HEK293 (cell line): ENCODE data around the gene CRIP2.

ENCODE experiments used
- KLF16 ChIP-seq: fragments of 450-650 bp; formaldehyde crosslinking; IDR thresholded peaks from 2 replicates; pipeline ENCODE4 v1.5.1; 2017; ENCODE audit warnings: missing biosample characterization, missing genetic modification characterization
- KLF9 ChIP-seq: fragments of 450-650 bp; formaldehyde crosslinking; IDR thresholded peaks from 2 replicates; pipeline ENCODE4 v1.5.1; 2016; ENCODE audit warnings: missing biosample characterization, missing genetic modification characterization, low read depth
- ZBTB1 ChIP-seq: fragments of 450-650 bp; formaldehyde crosslinking; IDR thresholded peaks from 2 replicates; pipeline ENCODE4 v1.5.1; 2016; ENCODE audit warnings: missing biosample characterization, missing genetic modification characterization
- ZBTB7A ChIP-seq: fragments of 450-650 bp; formaldehyde crosslinking; IDR thresholded peaks from 2 replicates; pipeline ENCODE4 v1.5.1; 2016; ENCODE audit warnings: low read depth, missing biosample characterization, missing genetic modification characterization
- ZBTB8A ChIP-seq: fragments of 450-650 bp; formaldehyde crosslinking; IDR thresholded peaks from 2 replicates; pipeline ENCODE4 v1.5.1; 2016; ENCODE audit warnings: missing biosample characterization, missing genetic modification characterization
- ZFP3 ChIP-seq: fragments of 450-650 bp; formaldehyde crosslinking; IDR thresholded peaks from 2 replicates; pipeline ENCODE4 v1.5.1; 2016; ENCODE audit warnings: low read depth, missing biosample characterization, missing genetic modification characterization
- ZFP69B ChIP-seq: fragments of 450-650 bp; formaldehyde crosslinking; IDR thresholded peaks from 2 replicates; pipeline ENCODE4 v1.5.1; 2016; ENCODE audit warnings: missing biosample characterization, missing genetic modification characterization
- ZIC2 ChIP-seq: fragments of 450-650 bp; formaldehyde crosslinking; IDR thresholded peaks from 2 replicates; pipeline ENCODE4 v1.5.1; 2016; ENCODE audit warnings: missing biosample characterization, missing genetic modification characterization
- ZNF112 ChIP-seq: fragments of 450-650 bp; formaldehyde crosslinking; IDR thresholded peaks from 2 replicates; pipeline ENCODE4 v1.5.0; 2017; ENCODE audit warnings: missing biosample characterization, missing genetic modification characterization
- ZNF132 ChIP-seq: fragments of 450-650 bp; formaldehyde crosslinking; IDR thresholded peaks from 2 replicates; pipeline ENCODE4 v1.5.1; 2017; ENCODE audit warnings: missing biosample characterization, missing genetic modification characterization, borderline replicate concordance
- ZNF16 ChIP-seq: fragments of 450-650 bp; formaldehyde crosslinking; IDR thresholded peaks from 2 replicates; pipeline ENCODE4 v1.5.1; 2016; ENCODE audit warnings: low read depth, missing biosample characterization, missing genetic modification characterization
- ZNF184 ChIP-seq: fragments of 450-650 bp; IDR thresholded peaks from 2 replicates; pipeline ENCODE4 v1.5.1; 2018; ENCODE audit warnings: missing biosample characterization, mild to moderate bottlenecking, missing genetic modification characterization
- ZNF19 ChIP-seq: fragments of 450-650 bp; formaldehyde crosslinking; IDR thresholded peaks from 2 replicates; pipeline ENCODE4; 2016; ENCODE audit warnings: missing biosample characterization, missing genetic modification characterization, low read depth
- ZNF324 ChIP-seq: fragments of 450-650 bp; formaldehyde crosslinking; IDR thresholded peaks from 2 replicates; pipeline ENCODE4 v1.5.1; 2016; ENCODE audit warnings: missing biosample characterization, missing genetic modification characterization
- ZNF37A ChIP-seq: fragments of 450-650 bp; IDR thresholded peaks from 2 replicates; pipeline ENCODE4 v1.5.1; 2018; ENCODE audit warnings: missing biosample characterization, missing genetic modification characterization
- ZNF423 ChIP-seq: fragments of 450-650 bp; formaldehyde crosslinking; IDR thresholded peaks from 2 replicates; pipeline ENCODE4 v1.5.1; 2016; ENCODE audit warnings: missing biosample characterization, missing genetic modification characterization
- ZNF514 ChIP-seq: fragments of 450-650 bp; formaldehyde crosslinking; IDR thresholded peaks from 2 replicates; pipeline ENCODE4 v1.5.1; 2016; ENCODE audit warnings: missing biosample characterization, missing genetic modification characterization
- ZNF529 ChIP-seq: fragments of 450-650 bp; formaldehyde crosslinking; IDR thresholded peaks from 2 replicates; pipeline ENCODE4 v1.5.1; 2017; ENCODE audit warnings: missing genetic modification characterization, missing biosample characterization; ENCODE audit not compliant: insufficient replicate concordance
- ZNF549 ChIP-seq: fragments of 450-650 bp; IDR thresholded peaks from 2 replicates; pipeline ENCODE4 v1.5.1; 2018; ENCODE audit warnings: missing biosample characterization, missing genetic modification characterization, mild to moderate bottlenecking, inconsistent platforms, moderate library complexity
- ZNF596 ChIP-seq: fragments of 450-650 bp; IDR thresholded peaks from 2 replicates; pipeline ENCODE4 v1.5.0; 2018; ENCODE audit warnings: missing biosample characterization, mild to moderate bottlenecking, missing genetic modification characterization, moderate library complexity
- ZNF777 ChIP-seq: fragments of 450-650 bp; formaldehyde crosslinking; IDR thresholded peaks from 2 replicates; pipeline ENCODE4 v1.5.1; 2017; ENCODE audit warnings: missing biosample characterization, missing genetic modification characterization, borderline replicate concordance
- TF ChIP-seq, protein P1 (sequence below): fragments of 450-650 bp; formaldehyde crosslinking; IDR thresholded peaks from 2 replicates; pipeline ENCODE4 v1.5.1; 2016; ENCODE audit warnings: missing biosample characterization, missing genetic modification characterization
- TF ChIP-seq, protein P2 (sequence below): fragments of 450-650 bp; formaldehyde crosslinking; IDR thresholded peaks from 2 replicates; pipeline ENCODE4 v1.5.1; 2016; ENCODE audit warnings: missing biosample characterization, missing genetic modification characterization
- TF ChIP-seq, protein P3 (sequence below): fragments of 450-650 bp; formaldehyde crosslinking; IDR thresholded peaks from 2 replicates; pipeline ENCODE4 v1.5.1; 2016; ENCODE audit warnings: missing biosample characterization, missing genetic modification characterization
- TF ChIP-seq, protein P4 (sequence below): fragments of 450-650 bp; formaldehyde crosslinking; IDR thresholded peaks from 2 replicates; pipeline ENCODE4 v1.5.1; 2016; ENCODE audit warnings: missing biosample characterization, missing genetic modification characterization
- TF ChIP-seq, protein P5 (sequence below): fragments of 450-650 bp; formaldehyde crosslinking; IDR thresholded peaks from 2 replicates; pipeline ENCODE4 v1.5.1; 2016; ENCODE audit warnings: missing biosample characterization, missing genetic modification characterization, low read depth
- TF ChIP-seq, protein P6 (sequence below): fragments of 450-650 bp; IDR thresholded peaks from 2 replicates; pipeline ENCODE4 v1.5.1; 2018; ENCODE audit warnings: missing biosample characterization, mild to moderate bottlenecking, missing genetic modification characterization

Gene CRIP2

DNA sequence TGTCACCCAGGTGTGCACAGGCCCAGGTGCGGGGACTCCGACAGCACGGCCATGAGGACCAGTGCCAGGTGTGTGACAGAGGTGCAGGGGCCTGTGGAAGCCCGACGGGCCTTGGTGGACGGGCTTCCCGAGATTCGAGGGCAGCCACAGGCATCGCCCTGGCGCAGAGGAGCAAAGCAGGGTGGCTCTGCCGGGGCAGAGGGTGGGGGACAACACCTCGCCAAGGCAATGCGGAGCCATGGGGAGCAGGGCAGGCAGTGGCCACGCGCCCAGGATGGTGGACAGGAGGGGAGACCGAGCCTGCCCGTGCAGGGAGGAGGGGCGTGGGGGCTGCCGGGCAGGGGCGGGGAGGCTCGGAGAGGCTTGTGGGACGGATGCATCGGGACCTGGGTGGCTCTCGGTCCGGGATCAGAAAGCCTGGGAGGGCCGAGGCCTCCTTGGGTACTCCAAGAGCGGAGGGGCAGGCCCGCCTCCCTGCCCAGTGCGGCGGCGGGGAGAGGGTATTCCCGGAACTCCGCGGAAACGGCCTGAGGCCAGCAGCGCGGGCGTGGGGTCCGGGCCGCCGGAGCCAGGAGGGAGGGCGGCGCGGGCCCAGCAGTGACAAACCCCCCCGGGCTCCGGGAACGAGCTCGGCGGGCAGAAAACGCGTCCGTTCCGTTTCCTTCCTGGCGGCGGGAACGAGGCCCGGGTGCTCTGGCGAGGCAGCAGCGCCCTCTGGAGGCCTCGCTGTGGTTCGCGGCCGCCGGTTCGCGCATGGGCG lies 53.4 kb downstream of the CRIP2 start (continued):
- TF ChIP-seq ZNF324 (tag by site-specific recombination): no peak
- no peak for TF ChIP-seq ZFP3 (tag by site-specific recombination)
- TF ChIP-seq KLF16 (tag by site-specific recombination): peak; percentile 44; the same call in 1 of the 2 replicates
- no peak; the same call in none of the 2 replicates for TF ChIP-seq KLF9 (tag by site-specific recombination)
- TF ChIP-seq ZBTB8A (tag by site-specific recombination): peak; percentile 37; the same call in 1 of the 2 replicates
- peak; percentile 70; the same call in 1 of the 2 replicates for TF ChIP-seq ZFP69B (tag by site-specific recombination)
- 0 out of 2 replicates have a peak, but pooled peaks have one; percentile 43 for TF ChIP-seq ZNF777
- no peak for TF ChIP-seq ZNF514
- TF ChIP-seq, protein P1, sequence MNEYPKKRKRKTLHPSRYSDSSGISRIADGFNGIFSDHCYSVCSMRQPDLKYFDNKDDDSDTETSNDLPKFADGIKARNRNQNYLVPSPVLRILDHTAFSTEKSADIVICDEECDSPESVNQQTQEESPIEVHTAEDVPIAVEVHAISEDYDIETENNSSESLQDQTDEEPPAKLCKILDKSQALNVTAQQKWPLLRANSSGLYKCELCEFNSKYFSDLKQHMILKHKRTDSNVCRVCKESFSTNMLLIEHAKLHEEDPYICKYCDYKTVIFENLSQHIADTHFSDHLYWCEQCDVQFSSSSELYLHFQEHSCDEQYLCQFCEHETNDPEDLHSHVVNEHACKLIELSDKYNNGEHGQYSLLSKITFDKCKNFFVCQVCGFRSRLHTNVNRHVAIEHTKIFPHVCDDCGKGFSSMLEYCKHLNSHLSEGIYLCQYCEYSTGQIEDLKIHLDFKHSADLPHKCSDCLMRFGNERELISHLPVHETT: no peak
- peak; percentile 29; the same call in 1 of the 2 replicates for TF ChIP-seq ZIC2 (tag by site-specific recombination)
- TF ChIP-seq, protein P2, sequence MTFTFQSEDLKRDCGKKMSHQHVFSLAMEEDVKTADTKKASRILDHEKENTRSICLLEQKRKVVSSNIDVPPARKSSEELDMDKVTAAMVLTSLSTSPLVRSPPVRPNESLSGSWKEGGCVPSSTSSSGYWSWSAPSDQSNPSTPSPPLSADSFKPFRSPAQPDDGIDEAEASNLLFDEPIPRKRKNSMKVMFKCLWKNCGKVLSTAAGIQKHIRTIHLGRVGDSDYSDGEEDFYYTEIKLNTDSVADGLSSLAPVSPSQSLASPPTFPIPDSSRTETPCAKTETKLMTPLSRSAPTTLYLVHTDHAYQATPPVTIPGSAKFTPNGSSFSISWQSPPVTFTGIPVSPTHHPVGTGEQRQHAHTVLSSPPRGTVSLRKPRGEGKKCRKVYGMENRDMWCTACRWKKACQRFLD (tag by site-specific recombination): no peak
- TF ChIP-seq ZNF37A: no peak
- TF ChIP-seq ZBTB7A (tag by site-specific recombination): peak; percentile 22; the same call in 1 of the 2 replicates
- TF ChIP-seq ZNF112 (tag by site-specific recombination): no peak
- TF ChIP-seq ZNF19 (tag by site-specific recombination): no peak
- no peak for TF ChIP-seq ZNF132 (tag by site-specific recombination)
- TF ChIP-seq, protein P3, sequence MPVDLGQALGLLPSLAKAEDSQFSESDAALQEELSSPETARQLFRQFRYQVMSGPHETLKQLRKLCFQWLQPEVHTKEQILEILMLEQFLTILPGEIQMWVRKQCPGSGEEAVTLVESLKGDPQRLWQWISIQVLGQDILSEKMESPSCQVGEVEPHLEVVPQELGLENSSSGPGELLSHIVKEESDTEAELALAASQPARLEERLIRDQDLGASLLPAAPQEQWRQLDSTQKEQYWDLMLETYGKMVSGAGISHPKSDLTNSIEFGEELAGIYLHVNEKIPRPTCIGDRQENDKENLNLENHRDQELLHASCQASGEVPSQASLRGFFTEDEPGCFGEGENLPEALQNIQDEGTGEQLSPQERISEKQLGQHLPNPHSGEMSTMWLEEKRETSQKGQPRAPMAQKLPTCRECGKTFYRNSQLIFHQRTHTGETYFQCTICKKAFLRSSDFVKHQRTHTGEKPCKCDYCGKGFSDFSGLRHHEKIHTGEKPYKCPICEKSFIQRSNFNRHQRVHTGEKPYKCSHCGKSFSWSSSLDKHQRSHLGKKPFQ (tag by site-specific recombination): no peak
- no peak for TF ChIP-seq ZNF16
- no peak for TF ChIP-seq ZNF529 (tag by site-specific recombination)
- TF ChIP-seq, protein P4, sequence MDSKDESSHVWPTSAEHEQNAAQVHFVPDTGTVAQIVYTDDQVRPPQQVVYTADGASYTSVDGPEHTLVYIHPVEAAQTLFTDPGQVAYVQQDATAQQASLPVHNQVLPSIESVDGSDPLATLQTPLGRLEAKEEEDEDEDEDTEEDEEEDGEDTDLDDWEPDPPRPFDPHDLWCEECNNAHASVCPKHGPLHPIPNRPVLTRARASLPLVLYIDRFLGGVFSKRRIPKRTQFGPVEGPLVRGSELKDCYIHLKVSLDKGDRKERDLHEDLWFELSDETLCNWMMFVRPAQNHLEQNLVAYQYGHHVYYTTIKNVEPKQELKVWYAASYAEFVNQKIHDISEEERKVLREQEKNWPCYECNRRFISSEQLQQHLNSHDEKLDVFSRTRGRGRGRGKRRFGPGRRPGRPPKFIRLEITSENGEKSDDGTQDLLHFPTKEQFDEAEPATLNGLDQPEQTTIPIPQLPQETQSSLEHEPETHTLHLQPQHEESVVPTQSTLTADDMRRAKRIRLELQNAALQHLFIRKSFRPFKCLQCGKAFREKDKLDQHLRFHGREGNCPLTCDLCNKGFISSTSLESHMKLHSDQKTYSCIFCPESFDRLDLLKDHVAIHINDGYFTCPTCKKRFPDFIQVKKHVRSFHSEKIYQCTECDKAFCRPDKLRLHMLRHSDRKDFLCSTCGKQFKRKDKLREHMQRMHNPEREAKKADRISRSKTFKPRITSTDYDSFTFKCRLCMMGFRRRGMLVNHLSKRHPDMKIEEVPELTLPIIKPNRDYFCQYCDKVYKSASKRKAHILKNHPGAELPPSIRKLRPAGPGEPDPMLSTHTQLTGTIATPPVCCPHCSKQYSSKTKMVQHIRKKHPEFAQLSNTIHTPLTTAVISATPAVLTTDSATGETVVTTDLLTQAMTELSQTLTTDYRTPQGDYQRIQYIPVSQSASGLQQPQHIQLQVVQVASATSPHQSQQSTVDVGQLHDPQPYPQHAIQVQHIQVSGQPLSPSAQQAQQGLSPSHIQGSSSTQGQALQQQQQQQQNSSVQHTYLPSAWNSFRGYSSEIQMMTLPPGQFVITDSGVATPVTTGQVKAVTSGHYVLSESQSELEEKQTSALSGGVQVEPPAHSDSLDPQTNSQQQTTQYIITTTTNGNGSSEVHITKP (tag by site-specific recombination): peak; percentile 48
- no peak for TF ChIP-seq ZNF549 (tag by site-specific recombination)
- TF ChIP-seq ZNF423 (tag by site-specific recombination): peak; percentile 17; the same call in 1 of the 2 replicates
- TF ChIP-seq, protein P5, sequence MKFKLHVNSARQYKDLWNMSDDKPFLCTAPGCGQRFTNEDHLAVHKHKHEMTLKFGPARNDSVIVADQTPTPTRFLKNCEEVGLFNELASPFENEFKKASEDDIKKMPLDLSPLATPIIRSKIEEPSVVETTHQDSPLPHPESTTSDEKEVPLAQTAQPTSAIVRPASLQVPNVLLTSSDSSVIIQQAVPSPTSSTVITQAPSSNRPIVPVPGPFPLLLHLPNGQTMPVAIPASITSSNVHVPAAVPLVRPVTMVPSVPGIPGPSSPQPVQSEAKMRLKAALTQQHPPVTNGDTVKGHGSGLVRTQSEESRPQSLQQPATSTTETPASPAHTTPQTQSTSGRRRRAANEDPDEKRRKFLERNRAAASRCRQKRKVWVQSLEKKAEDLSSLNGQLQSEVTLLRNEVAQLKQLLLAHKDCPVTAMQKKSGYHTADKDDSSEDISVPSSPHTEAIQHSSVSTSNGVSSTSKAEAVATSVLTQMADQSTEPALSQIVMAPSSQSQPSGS: no peak
- no peak for TF ChIP-seq ZNF184
- 0 out of 2 replicates have a peak, but pooled peaks have one; percentile 12 for TF ChIP-seq ZNF596 (tag by site-specific recombination)
- TF ChIP-seq ZBTB1 (tag by site-specific recombination): 0 out of 2 replicates have a peak, but pooled peaks have one; percentile 8
- TF ChIP-seq, protein P6, sequence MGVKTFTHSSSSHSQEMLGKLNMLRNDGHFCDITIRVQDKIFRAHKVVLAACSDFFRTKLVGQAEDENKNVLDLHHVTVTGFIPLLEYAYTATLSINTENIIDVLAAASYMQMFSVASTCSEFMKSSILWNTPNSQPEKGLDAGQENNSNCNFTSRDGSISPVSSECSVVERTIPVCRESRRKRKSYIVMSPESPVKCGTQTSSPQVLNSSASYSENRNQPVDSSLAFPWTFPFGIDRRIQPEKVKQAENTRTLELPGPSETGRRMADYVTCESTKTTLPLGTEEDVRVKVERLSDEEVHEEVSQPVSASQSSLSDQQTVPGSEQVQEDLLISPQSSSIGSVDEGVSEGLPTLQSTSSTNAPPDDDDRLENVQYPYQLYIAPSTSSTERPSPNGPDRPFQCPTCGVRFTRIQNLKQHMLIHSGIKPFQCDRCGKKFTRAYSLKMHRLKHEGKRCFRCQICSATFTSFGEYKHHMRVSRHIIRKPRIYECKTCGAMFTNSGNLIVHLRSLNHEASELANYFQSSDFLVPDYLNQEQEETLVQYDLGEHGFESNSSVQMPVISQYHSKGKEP: peak; percentile 11; the same call in 1 of the 2 replicates
